ENCODE results near the gene ELP1.

Gene ELP1

GRCh38 chr9:108832179-108832500, 101.8 kb downstream of the ELP1 start:
- TF ChIP-seq MAX (IDR thresholded peaks at IDR 0.05) (no peak), NFIC (IDR thresholded peaks at IDR 0.05) (no peak), YY1 (IDR thresholded peaks at IDR 0.05; ENCODE audit: low read depth) (no peak), CEBPB (IDR thresholded peaks at IDR 0.05) (no peak), USF1 (IDR thresholded peaks at IDR 0.05) (no peak), EGR1 (IDR thresholded peaks at IDR 0.05) (no peak), CREB1 (IDR thresholded peaks at IDR 0.05; ENCODE audit: low read depth) (no peak), REST (IDR thresholded peaks at IDR 0.05; ENCODE audit: low read depth) (no peak), EP300 (IDR thresholded peaks at IDR 0.05; ENCODE audit: borderline replicate concordance) (no peak), TAF1 (IDR thresholded peaks at IDR 0.05; ENCODE audit: low read depth) (no peak), TEAD4 (IDR thresholded peaks at IDR 0.05) (no peak), RAD21 (IDR thresholded peaks at IDR 0.05; ENCODE audit: low read depth) (no peak), FOXM1 (IDR thresholded peaks at IDR 0.05; ENCODE audit: borderline replicate concordance, low read depth) (no peak), ZBTB7A (IDR thresholded peaks at IDR 0.05; ENCODE audit: low read depth) (no peak), TCF12 (IDR thresholded peaks at IDR 0.05; ENCODE audit: low read depth) (no peak)

GRCh38 chr9:108831496-108832178, 102.3 kb downstream of the ELP1 start:
- TF ChIP-seq RAD21 (IDR thresholded peaks at IDR 0.05; ENCODE audit: low read depth): no peak
- no peak for TF ChIP-seq TAF1 (IDR thresholded peaks at IDR 0.05; ENCODE audit: low read depth)
- TF ChIP-seq NFIC (IDR thresholded peaks at IDR 0.05): no peak
- TF ChIP-seq FOXM1 (IDR thresholded peaks at IDR 0.05; ENCODE audit: borderline replicate concordance, low read depth): no peak
- TF ChIP-seq YY1 (IDR thresholded peaks at IDR 0.05; ENCODE audit: low read depth): no peak
- TF ChIP-seq USF1 (IDR thresholded peaks at IDR 0.05): no peak
- TF ChIP-seq EP300 (IDR thresholded peaks at IDR 0.05; ENCODE audit: borderline replicate concordance): no peak
- no peak for TF ChIP-seq EGR1 (IDR thresholded peaks at IDR 0.05)
- no peak for TF ChIP-seq CREB1 (IDR thresholded peaks at IDR 0.05; ENCODE audit: low read depth)
- no peak for TF ChIP-seq REST (IDR thresholded peaks at IDR 0.05; ENCODE audit: low read depth)

- TF ChIP-seq USF1 (IDR thresholded peaks at IDR 0.05): no peak
- TF ChIP-seq TEAD4 (IDR thresholded peaks at IDR 0.05): no peak
- TF ChIP-seq TCF12 (IDR thresholded peaks at IDR 0.05; ENCODE audit: low read depth): no peak
- no peak for TF ChIP-seq EGR1 (IDR thresholded peaks at IDR 0.05)
- TF ChIP-seq ZBTB7A (IDR thresholded peaks at IDR 0.05; ENCODE audit: low read depth): no peak
- no peak for TF ChIP-seq REST (IDR thresholded peaks at IDR 0.05; ENCODE audit: low read depth)
- TF ChIP-seq CEBPB (IDR thresholded peaks at IDR 0.05): no peak
- TF ChIP-seq NFIC (IDR thresholded peaks at IDR 0.05): no peak
- TF ChIP-seq YY1 (IDR thresholded peaks at IDR 0.05; ENCODE audit: low read depth): no peak
Observed at GRCh38 chr9:108830272-108830671, 103.7 kb downstream of the ELP1 start.

- TF ChIP-seq USF1 (IDR thresholded peaks at IDR 0.05): no peak
Observed at GRCh38 chr9:108823829-108824228, 110.1 kb downstream of the ELP1 start.
